ENCODE data around the gene AKT3.

- TF ChIP-seq CTCF (conservative IDR thresholded peaks at IDR 0.05; ENCODE audit: low read depth, low read length) (no peak), EZH2 (IDR thresholded peaks at IDR 0.05; ENCODE audit: low read length, unreplicated experiment) (no peak), EZH2phosphoT487 (IDR thresholded peaks at IDR 0.05; ENCODE audit: borderline replicate concordance, low read length) (no peak)
Observed at GRCh38 chr1:243471026-243471685, 378.9 kb downstream of the AKT3 start.
